HG03135 (cell line): ENCODE measurements around the gene CD276.

Experiments used
- ATAC-seq: cut with Tn5 transposase; IDR thresholded peaks from one replicate; pipeline ENCODE4 v1.9.1; 2021; ENCODE audit warnings: mild to moderate bottlenecking, moderate library complexity; ENCODE audit not compliant: unreplicated experiment

CD276 gene

DNA sequence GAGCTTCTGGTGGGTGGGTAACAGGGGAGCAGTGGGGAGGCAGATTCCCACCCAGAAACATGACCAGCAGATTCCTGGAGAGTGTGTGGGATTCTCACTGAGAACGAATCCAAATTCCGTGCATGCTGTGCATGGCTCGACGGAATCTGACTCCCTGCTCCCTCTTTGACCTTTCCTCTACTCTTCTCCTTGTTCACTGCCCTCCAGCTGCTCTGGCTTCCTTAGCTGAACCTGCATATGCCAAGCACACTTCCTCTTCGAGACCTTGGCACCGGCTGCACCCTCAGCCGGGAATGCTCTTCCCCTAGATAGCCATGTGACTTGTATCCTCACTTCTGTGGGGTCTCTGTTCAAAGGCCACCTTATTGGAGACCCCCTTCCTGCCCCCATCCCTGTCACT is 62.7 kb downstream of the CD276 start:
- no peak for ATAC-seq

- no peak for ATAC-seq
Measured at GRCh38 chr15:73747847-73748590, 63.8 kb downstream of the CD276 start.

GRCh38 chr15:73748730-73749129 is 64.5 kb downstream of the CD276 start:
- no peak for ATAC-seq

- ATAC-seq = no peak
Measured at GRCh38 chr15:73749533-73749932, 65.3 kb downstream of the CD276 start.

- no peak for ATAC-seq
Measured at GRCh38 chr15:73749971-73750370, 65.8 kb downstream of the CD276 start.

DNA sequence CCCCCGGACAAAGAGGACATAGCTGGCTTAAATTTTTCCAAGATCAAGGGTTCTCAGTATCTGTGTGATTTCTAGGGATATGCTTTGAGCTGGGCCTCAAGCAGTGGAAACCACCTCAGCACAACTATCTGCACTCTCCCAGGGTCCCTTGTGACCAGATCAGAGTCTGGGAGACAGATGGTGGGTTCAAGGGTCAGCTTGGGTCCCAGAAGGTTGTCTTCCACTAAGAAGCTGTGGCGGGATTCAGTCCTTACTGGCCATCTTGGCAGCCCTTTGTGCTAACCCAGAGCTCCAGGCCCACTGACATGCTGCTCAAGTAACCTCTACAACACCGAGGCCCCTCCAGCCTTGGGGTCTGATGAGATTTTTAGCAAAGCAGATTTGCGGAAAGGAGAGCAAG is 66.3 kb downstream of the CD276 start:
- no peak for ATAC-seq

DNA sequence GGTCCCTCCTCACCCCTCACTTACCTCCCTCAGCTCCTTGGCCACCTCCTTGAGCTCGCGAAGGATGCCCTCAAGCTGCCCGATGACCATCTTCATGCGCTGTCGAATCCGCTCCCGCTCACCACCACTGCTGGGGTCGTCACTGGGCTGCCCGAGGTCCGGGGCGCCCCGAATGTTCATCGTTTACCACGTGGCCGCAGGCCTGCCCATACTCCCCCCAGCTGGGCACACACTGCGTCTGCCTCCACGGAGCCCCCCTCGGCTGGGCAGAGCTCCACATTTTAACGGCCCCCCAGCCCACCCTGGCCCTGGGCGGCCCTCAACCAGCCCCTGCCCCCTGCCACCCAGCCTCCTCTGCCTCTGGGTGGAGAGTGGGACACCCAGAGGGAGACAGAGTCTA is 66.8 kb downstream of the CD276 start:
- ATAC-seq = no peak

DNA sequence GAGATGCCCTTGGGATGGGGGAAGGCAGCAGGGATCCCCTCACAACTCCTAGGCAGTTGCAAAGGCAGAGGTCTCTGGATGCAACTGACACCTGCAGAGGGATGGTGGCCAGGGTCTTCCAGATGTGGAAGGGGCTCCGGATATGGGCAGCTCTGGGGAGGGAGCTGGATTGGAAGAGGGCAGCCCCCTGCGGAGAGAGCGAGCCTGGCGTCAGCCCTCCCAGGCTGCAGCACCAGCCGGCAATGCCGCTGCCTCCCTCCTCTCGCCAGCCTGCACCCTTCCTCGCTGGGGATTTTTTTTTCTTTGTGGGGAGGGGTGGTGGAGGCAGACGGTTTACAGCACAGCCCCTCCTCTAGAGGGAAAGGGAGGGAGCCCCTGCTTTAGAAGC is 67.3 kb downstream of the CD276 start:
- no peak for ATAC-seq

DNA sequence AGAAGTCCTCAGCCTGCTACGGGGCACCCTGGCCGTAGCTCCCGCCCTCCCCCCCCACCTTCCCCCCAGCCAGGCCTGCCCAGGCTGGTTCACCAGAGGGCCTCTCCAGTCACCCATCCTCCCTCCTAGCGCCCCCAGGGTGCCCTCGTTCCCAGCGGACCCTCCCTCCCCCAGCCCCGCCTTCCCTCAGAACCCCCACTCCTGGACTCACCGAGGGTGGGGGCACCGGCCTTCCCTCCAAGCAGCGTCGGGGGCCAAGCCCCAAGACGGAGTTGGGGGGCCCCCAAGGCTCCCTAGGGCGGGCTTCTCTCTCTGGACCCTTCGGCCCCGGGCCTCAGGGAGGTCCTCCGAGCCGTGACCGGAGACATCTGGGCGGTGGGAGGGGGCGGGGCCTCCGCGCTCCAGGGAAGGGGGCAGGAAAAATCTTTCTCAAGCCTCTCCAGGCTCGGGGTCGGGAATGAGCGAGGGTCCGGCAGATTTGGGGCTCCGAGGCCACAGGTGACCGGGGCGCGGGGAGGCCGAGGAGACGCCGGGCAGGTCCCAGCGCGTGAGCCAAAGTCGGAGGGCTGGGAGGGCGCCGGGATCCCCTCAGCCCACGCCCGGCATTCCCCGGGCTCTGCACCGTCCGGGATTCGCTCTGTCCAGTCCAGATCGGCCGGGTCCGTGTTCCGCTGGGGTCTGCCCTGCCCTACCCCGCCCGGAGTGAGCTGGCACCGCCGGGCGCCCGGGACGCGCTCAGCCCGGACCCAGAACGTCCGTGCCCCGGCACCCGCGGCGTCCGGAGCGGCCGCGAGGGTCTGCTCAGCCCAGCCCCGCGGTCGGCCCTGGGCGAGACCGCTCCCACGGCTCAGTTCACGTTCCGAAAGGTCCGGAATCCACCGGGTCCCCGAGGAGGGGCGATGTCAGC is 68.0 kb downstream of the CD276 start:
- ATAC-seq = no peak

DNA sequence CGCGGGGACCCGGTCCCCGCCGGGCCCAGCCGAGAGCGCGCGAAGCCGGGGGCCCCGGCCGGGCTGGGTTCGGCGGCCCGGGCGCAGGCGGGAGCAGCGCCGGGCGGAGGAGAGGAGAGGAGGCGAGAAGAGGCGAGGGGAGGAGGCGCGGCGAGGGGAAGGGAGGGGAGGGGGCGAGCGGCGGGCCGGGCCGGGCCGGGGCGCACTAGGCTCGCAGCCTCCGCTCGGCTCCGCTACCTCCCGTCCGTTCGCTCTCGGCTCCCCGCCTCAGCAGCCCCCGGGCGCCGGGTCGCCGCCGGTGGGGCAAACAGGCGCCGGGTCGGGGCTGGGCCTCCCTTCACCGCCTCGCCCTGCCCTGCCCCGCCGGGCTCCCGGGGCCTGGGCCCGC is 68.6 kb downstream of the CD276 start:
- ATAC-seq = no peak

DNA sequence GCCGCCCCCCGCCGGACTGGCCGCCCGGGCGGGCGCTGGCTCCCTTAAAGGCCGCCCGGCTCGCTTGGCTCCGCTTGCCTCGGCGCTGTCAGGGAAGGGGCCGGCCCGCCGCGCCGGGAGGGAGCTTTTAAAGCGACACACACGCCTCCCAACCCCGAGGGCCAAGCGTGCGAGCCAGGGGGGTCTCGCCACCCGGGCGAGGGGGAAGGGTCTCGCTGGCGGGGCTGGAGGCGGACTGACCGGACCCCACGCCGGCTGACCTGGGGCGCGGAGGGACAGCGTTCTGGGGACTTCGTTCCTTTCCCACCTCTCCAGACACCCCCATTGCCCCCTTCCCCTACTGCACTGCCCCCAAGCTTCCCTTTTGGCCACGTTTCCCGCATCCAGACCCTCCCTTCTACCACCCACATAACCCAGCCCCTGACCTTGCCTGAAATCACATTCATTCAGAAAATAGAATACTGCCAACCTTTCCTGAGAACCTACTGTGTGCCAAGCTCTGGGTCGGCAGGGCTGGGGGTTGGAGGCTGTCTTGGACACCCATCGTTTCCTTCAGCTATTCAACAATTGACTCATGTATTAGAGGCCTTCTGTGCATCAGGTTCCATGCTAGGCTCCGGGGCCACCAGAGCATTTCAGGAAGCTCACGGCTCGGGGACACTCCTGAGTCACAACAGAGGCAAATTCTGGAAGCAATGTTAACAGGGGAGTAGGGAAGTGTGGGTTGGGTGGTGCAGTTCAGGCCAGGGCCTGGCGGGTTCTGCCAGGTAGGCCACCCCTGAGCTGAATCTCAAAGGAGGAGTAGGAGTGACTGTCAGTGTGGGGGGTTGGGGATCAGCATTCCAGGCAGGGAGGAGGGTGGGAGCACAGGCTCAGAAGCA is 69.3 kb downstream of the CD276 start, which contains the start of gene INSYN1:
INSYN1 (minus strand) TSS at position 102 of the 881 bp plus-strand sequence. CDS start 2,221 bp downstream, outside the sequence.
- ATAC-seq = no peak

GRCh38 chr15:73754461-73754860 is 70.3 kb downstream of the CD276 start:
- ATAC-seq = no peak

GRCh38 chr15:73755481-73755880 is 71.3 kb downstream of the CD276 start:
- no peak for ATAC-seq

DNA sequence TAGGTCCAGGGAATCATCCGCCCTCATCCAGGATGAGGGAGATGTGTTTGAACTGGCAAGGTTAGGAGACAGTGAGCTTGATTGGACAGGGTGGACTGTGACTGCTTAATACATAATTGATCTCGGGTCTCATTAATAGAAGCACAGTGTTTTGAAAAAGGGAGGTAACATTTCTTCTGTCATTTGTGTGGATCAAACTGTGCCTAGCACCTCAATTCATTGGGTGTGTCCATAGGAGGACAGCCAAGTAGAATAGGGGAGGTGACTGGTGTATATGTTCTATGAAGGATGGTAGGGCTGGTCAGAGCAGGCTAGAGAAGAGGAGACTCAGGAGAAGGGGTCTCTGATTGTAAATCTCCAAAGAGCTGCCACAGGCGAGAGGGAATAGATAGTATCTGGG is 71.8 kb downstream of the CD276 start:
- ATAC-seq = no peak

DNA sequence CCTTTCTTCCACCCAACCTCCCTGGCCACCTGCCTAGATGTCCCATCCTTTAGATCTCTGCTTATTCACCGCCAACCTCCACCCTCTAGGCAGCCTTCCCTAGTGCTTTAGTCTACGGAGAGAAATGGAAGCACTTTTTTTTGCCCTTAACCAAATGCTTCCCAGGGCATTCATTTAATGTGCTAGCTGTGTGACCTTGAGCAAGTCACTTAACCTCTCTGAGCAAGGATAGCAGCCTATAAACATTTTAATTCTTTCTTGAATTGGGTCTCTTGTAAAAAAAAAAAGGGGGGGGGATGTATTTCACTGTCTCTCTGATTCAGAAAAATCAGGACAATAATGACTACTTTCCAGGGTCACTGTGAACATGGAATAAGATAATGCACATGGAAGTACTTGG is 72.2 kb downstream of the CD276 start:
- no peak for ATAC-seq

GRCh38 chr15:73756947-73757513 is 72.8 kb downstream of the CD276 start:
- ATAC-seq = no peak

- no peak for ATAC-seq
Measured at GRCh38 chr15:73757571-73757970, 73.4 kb downstream of the CD276 start.

DNA sequence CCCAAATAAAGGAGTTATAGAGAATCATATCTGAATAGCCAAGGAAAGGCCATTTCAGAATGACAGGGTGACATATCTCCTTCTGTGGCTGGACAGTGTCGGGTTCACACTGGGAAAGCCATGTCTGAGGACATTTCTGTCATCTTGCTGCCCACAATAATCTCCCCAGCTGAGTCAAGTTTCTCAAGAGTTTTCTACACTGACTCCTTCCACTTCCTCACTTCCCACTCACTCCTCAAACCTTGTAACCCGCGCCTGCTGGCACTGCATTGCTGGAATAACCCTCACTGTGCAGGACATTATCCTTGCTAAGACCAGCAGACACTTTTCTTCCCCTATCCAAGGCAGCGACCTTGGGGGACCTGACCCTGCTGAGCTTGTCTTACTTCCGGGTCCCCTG is 74.3 kb downstream of the CD276 start:
- ATAC-seq = no peak

GRCh38 chr15:73760330-73761329 is 76.4 kb downstream of the CD276 start:
- ATAC-seq = no peak

DNA sequence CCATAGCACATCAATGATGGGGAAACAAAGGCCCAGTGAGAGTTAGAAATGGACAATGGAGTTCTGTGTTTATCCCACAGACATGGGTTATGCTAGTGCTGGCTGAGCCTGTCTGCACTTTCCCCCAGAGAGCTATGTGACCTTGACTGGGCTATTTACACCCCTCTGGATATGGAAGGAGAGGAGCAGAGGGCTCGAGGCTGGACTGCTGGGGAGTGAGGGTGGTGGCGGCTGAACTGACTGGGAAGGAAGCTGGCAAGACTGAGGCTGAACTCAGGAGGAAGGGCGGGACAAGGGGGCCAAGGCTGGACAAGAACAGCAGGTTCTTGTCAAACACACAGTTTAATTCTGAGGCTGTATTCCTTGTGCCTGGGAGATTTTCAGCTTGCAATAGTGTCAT is 79.7 kb downstream of the CD276 start:
- ATAC-seq = no peak
